ENCODE results near the gene WFDC1. TPM values are rescaled to one million over a fixed set of nuclear protein-coding genes. Genes with fewer than 3 reads are reported as not detected.

The WFDC1 gene, protein sequence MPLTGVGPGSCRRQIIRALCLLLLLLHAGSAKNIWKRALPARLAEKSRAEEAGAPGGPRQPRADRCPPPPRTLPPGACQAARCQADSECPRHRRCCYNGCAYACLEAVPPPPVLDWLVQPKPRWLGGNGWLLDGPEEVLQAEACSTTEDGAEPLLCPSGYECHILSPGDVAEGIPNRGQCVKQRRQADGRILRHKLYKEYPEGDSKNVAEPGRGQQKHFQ
- total RNA-seq = not detected
- polyA plus RNA-seq = not detected

DNA sequence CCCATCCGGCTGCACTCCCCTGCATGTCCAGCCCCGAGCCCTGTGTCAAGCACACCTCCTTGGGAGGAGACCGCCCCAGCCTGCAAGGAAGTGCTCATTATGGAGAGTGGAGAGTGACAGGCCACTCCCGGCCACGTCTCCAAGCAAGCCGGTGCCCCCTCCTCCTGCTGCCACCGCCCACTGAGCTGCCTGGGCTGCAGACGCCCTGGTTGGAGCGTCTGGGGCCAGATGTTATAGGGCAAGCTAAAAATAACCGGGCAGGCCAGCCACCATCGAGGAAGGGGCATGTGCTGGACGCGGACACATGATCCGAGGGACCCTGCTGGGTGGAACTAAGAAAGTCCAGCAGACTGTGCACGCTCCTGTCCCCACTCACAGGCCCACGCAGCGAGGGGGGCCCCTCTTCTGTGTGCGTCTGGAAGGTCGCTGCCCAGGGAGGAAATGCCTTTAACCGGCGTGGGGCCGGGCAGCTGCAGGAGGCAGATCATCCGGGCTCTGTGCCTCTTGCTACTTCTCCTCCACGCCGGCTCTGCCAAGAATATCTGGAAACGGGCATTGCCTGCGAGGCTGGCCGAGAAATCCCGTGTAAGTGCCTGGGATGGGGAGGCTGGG is at the start of gene WFDC1:
Gene WFDC1 (plus strand): TSS at position 348 of the 612 bp plus-strand sequence. CDS start 94 bp downstream, at position 442.
- Mint-ChIP-seq H3K9me3 (no peaks in the 10 kb centered on the region), H3K36me3 (no peaks in the 10 kb centered on the region), H3K4me3 (peak within 1 kb of the TSS in 2 of 8 donors; percentile 25 to 54), H3K4me1 (peaks cover 0 to 11% (median 5%) of the 10 kb centered on the region in 4 donors), H3K27ac (peak within 1 kb of the TSS in 1 of 7 donors; percentile 4), H3K27me3 (peaks cover 45 to 53% of the 10 kb centered on the region in 2 donors)
- no peak within 1 kb of the TSS for H3K27ac ChIP-seq (ENCODE audit: low read depth, low read length)
- H3K36me3 ChIP-seq (ENCODE audit: insufficient read depth, low read length) = no peaks in the 10 kb centered on the region
- CTCF ChIA-PET (ENCODE audit: partially characterized antibody) = no interaction called here
- H3K4me3 ChIP-seq (ENCODE audit: low read length in 2 of 2) = no peak within 1 kb of the TSS
- intact Hi-C loops (cut with micrococcal nuclease) = no loop called here
- no peaks in the 10 kb centered on the region for H3K4me1 ChIP-seq (ENCODE audit: insufficient read depth, low read length)
- no peak for DNase-seq
- H3K9me3 ChIP-seq (ENCODE audit: control insufficient read depth in 1 of 2, low read length in 2 of 2) = no peaks in the 10 kb centered on the region
- no peaks in the 10 kb centered on the region for H3K27me3 ChIP-seq (ENCODE audit: insufficient read depth, low read length)
- POLR2A ChIA-PET (ENCODE audit: partially characterized antibody) = no interaction called here

DNA sequence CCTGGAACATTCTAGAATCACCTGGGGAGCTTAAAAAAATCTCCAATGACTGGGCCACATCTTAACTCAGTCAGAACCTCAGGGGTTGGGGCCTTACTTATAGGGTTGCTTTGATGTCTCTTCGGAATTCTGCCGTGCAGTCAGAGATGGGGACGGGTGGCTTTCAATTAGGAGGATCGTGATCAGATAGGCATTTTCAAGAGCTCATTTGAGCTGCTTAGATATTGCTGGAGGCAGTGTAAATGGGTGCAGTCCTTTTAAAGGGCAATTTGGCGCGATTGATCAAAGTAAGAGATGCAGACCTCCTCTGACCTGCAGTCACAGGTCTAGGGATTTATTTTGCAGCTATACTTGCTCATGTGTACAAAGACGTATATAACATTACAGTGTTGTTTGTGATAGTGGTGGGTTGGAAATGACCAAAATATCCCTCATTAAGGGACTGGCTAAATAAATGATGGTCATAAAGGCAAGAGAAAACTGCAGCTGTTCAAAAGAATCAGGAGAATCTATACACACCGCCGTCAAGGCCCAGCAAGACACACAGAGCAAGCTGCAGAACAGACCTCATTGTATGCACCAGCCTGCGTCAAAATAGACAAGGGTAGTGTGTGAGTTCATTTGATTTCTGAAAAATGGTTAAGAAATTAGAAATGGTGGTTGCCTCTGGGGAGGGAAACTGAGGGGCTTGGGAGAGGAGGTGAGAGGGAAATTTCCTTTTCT is 48.6 kb upstream of the WFDC1 start:
- POLR2A ChIA-PET (ENCODE audit: partially characterized antibody) = no interaction called here
- no peaks in the 10 kb centered on the region for H3K27me3 ChIP-seq (ENCODE audit: insufficient read depth, low read length)
- no peak overlapping the region for H3K27ac Mint-ChIP-seq
- no peaks in the 10 kb centered on the region for H3K4me1 ChIP-seq (ENCODE audit: insufficient read depth, low read length)
- no peak overlapping the region for H3K4me3 Mint-ChIP-seq
- no peaks in the 10 kb centered on the region for H3K36me3 ChIP-seq (ENCODE audit: insufficient read depth, low read length)
- no peaks in the 10 kb centered on the region for H3K9me3 ChIP-seq (ENCODE audit: control insufficient read depth in 1 of 2, low read length in 2 of 2)
- H3K4me1 Mint-ChIP-seq = peaks cover 0 to 5% (median under 1%) of the 10 kb centered on the region in 4 donors
- CTCF ChIA-PET (ENCODE audit: partially characterized antibody) = interaction anchor here (1.7 kb wide), 1 partner anchor 31 kb away, joined by 10 read pairs; no protein-coding TSS in a partner anchor
- H3K9me3 Mint-ChIP-seq = peaks cover 0 to 6% (median 3%) of the 10 kb centered on the region in 8 donors
- no peak overlapping the region for H3K27ac ChIP-seq (ENCODE audit: low read depth, low read length)
- no peak for DNase-seq
- no peaks in the 10 kb centered on the region for H3K36me3 Mint-ChIP-seq
- peaks cover 12 to 25% of the 10 kb centered on the region in 2 donors for H3K27me3 Mint-ChIP-seq
- intact Hi-C loops (cut with micrococcal nuclease) = no loop called here
- no peak overlapping the region for H3K4me3 ChIP-seq (ENCODE audit: low read length in 2 of 2)

DNA sequence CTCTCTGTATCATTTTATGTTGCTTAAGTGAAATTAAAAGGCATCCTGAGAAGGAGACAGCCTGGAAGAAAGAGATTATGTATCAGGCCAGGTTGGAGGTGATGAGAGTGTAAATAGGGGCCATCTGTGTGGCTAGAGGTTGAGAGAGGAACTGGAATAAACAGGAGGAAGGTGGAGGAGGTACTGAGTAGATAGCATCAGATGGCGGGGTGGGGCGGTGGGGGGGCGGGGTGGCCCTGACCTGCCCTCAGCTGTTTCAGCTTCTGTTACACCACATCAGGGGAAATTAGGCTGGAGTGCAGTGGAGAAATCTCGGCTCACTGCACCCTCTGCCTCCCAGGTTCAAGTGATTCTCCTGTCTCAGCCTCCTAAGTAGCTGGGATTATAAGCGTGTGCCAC is 48.0 kb upstream of the WFDC1 start:
- no peak overlapping the region for H3K4me3 Mint-ChIP-seq

DNA sequence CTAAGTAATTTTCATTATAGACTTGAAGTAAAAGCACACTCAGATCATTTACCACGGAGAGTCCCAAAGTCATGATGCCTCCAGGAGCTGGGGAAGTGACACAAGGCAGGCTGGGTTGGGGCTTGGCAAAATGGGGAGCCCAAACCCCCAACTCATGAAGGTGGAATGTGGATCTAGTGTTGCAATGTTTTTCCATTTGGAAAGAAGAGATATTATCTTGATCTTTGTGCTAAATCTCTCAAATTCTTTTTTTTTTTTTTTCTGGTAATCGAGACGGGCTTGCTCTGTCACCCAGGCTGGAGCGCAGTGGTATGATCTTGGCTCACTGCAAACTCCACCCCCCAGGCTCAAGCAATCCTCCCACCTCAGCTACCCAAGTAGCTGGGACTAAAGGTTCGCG is 47.3 kb upstream of the WFDC1 start:
- ChIA-PET POLR2A (ENCODE audit: partially characterized antibody) (no interaction called here), CTCF (ENCODE audit: partially characterized antibody) (no interaction called here)
- DNase-seq = no peak
- no peak overlapping the region for H3K27ac Mint-ChIP-seq
- no peaks in the 10 kb centered on the region for H3K9me3 ChIP-seq (ENCODE audit: control insufficient read depth in 1 of 2, low read length in 2 of 2)
- no peaks in the 10 kb centered on the region for H3K36me3 ChIP-seq (ENCODE audit: insufficient read depth, low read length)
- no peaks in the 10 kb centered on the region for H3K36me3 Mint-ChIP-seq
- no peaks in the 10 kb centered on the region for H3K4me1 ChIP-seq (ENCODE audit: insufficient read depth, low read length)
- H3K9me3 Mint-ChIP-seq = peaks cover 0 to 6% (median 4%) of the 10 kb centered on the region in 8 donors
- H3K27me3 Mint-ChIP-seq = peaks cover 10 to 22% of the 10 kb centered on the region in 2 donors
- no peak overlapping the region for H3K27ac ChIP-seq (ENCODE audit: low read depth, low read length)
- intact Hi-C loops (cut with micrococcal nuclease) = no loop called here
- H3K4me3 Mint-ChIP-seq = no peak overlapping the region
- H3K4me3 ChIP-seq (ENCODE audit: low read length in 2 of 2) = no peak overlapping the region
- H3K4me1 Mint-ChIP-seq = peaks cover 0 to 5% (median under 1%) of the 10 kb centered on the region in 4 donors
- H3K27me3 ChIP-seq (ENCODE audit: insufficient read depth, low read length) = no peaks in the 10 kb centered on the region

More for the DNA sequence above, 48.0 kb upstream of the WFDC1 start:
- Mint-ChIP-seq H3K36me3 (no peaks in the 10 kb centered on the region), H3K4me1 (peaks cover 0 to 5% (median under 1%) of the 10 kb centered on the region in 4 donors), H3K9me3 (peaks cover 0 to 6% (median 4%) of the 10 kb centered on the region in 8 donors), H3K27me3 (peaks cover 10 to 19% of the 10 kb centered on the region in 2 donors), H3K27ac (no peak overlapping the region)
- ChIA-PET POLR2A (ENCODE audit: partially characterized antibody) (no interaction called here), CTCF (ENCODE audit: partially characterized antibody) (interaction anchor here (1.7 kb wide), 1 partner anchor 30 kb away, joined by 10 read pairs; no protein-coding TSS in a partner anchor)
- no peaks in the 10 kb centered on the region for H3K27me3 ChIP-seq (ENCODE audit: insufficient read depth, low read length)
- H3K4me3 ChIP-seq (ENCODE audit: low read length in 2 of 2) = no peak overlapping the region
- intact Hi-C loops (cut with micrococcal nuclease) = no loop called here
- no peaks in the 10 kb centered on the region for H3K36me3 ChIP-seq (ENCODE audit: insufficient read depth, low read length)
- H3K9me3 ChIP-seq (ENCODE audit: control insufficient read depth in 1 of 2, low read length in 2 of 2) = no peaks in the 10 kb centered on the region
- no peak overlapping the region for H3K27ac ChIP-seq (ENCODE audit: low read depth, low read length)
- no peaks in the 10 kb centered on the region for H3K4me1 ChIP-seq (ENCODE audit: insufficient read depth, low read length)
- DNase-seq = no peak

DNA sequence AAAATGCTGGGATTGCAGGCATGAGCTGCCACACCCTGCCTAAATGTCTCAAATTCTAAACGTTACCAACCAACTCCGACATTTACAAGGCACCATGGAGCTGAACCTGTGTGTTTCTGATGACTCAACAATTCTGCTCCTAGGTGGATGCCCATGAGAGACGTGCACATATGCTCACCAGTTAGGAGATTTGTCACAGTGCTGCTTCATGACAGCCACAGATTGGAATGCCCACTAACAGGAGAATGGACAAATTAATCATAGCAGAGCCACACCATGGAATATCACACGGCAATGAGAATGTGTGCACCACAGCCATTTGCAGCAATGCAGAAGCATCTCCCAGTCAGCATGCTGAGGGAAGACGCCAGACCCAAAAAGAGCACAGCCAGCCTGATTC is 46.8 kb upstream of the WFDC1 start:
- CTCF ChIA-PET (ENCODE audit: partially characterized antibody) = no interaction called here

DNA sequence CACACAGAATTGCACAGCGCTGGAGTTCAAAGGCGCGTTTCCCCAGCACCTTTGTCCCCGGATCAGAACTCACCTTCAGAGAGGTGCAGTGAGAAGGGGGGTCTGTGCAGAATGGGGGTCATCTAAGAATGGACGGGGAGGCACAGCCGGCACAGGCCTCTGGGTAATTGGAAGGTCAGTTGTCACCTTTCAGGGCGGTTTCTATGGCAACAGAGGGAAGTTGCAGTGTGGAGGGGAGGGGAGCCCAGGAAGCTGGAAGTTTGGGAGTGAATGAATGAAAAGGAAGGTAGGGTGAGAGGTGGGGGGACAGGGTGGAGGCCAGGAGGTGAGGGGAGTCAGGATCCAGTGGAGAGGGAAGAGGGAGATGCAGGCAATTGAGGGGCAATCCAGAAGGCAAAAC is 42.5 kb upstream of the WFDC1 start:
- Mint-ChIP-seq H3K4me1 (no peaks in the 10 kb centered on the region), H3K4me3 (no peak overlapping the region), H3K9me3 (peaks cover 0 to 10% (median 2%) of the 10 kb centered on the region in 8 donors), H3K27ac (no peak overlapping the region), H3K27me3 (peaks cover 14 to 26% of the 10 kb centered on the region in 2 donors), H3K36me3 (no peaks in the 10 kb centered on the region)
- H3K4me1 ChIP-seq (ENCODE audit: insufficient read depth, low read length) = no peaks in the 10 kb centered on the region
- H3K36me3 ChIP-seq (ENCODE audit: insufficient read depth, low read length) = no peaks in the 10 kb centered on the region
- CTCF ChIA-PET (ENCODE audit: partially characterized antibody) = no interaction called here
- H3K9me3 ChIP-seq (ENCODE audit: control insufficient read depth in 1 of 2, low read length in 2 of 2) = no peaks in the 10 kb centered on the region
- no peak overlapping the region for H3K4me3 ChIP-seq (ENCODE audit: low read length in 2 of 2)
- no peaks in the 10 kb centered on the region for H3K27me3 ChIP-seq (ENCODE audit: insufficient read depth, low read length)
- intact Hi-C loops (cut with micrococcal nuclease) = no loop called here
- POLR2A ChIA-PET (ENCODE audit: partially characterized antibody) = no interaction called here
- no peak overlapping the region for H3K27ac ChIP-seq (ENCODE audit: low read depth, low read length)
- DNase-seq = no peak

More for the DNA sequence above, 46.8 kb upstream of the WFDC1 start:
- Mint-ChIP-seq H3K4me3 (no peak overlapping the region), H3K27ac (no peak overlapping the region), H3K4me1 (peaks cover 0 to 5% (median under 1%) of the 10 kb centered on the region in 4 donors), H3K36me3 (no peaks in the 10 kb centered on the region), H3K9me3 (peaks cover 0 to 6% (median 4%) of the 10 kb centered on the region in 8 donors), H3K27me3 (peaks cover 11 to 23% of the 10 kb centered on the region in 2 donors)
- Histone ChIP-seq H3K27ac (ENCODE audit: low read depth, low read length) (no peak overlapping the region), H3K4me3 (ENCODE audit: low read length in 2 of 2) (no peak overlapping the region), H3K27me3 (ENCODE audit: insufficient read depth, low read length) (no peaks in the 10 kb centered on the region), H3K9me3 (ENCODE audit: control insufficient read depth in 1 of 2, low read length in 2 of 2) (no peaks in the 10 kb centered on the region), H3K36me3 (ENCODE audit: insufficient read depth, low read length) (no peaks in the 10 kb centered on the region), H3K4me1 (ENCODE audit: insufficient read depth, low read length) (no peaks in the 10 kb centered on the region)
- DNase-seq = no peak
- POLR2A ChIA-PET (ENCODE audit: partially characterized antibody) = no interaction called here
- intact Hi-C loops (cut with micrococcal nuclease) = no loop called here

DNA sequence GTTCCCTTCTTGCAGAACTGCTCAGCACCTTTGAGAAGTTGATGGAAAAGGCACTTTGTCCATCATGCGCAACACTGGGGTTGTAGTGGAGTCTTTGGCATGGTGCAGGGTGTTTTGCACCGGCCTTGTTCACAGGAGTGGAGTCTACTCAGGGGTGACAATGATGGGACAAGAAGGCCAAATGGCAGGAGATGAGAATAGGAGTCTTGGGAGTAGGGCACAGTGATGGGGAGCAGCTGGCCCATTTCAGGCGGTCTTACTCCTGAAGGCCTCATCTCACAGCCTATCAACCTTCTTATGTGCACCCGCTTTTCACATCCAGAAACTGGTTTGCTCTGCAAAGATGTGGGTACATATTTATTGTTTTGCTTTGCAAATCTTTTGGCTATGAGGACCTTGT is 41.5 kb upstream of the WFDC1 start:
- Histone ChIP-seq H3K27ac (ENCODE audit: low read depth, low read length) (no peak overlapping the region), H3K27me3 (ENCODE audit: insufficient read depth, low read length) (no peaks in the 10 kb centered on the region), H3K4me3 (ENCODE audit: low read length in 2 of 2) (no peak overlapping the region), H3K9me3 (ENCODE audit: control insufficient read depth in 1 of 2, low read length in 2 of 2) (no peaks in the 10 kb centered on the region), H3K4me1 (ENCODE audit: insufficient read depth, low read length) (no peaks in the 10 kb centered on the region), H3K36me3 (ENCODE audit: insufficient read depth, low read length) (no peaks in the 10 kb centered on the region)
- Mint-ChIP-seq H3K36me3 (no peaks in the 10 kb centered on the region), H3K27me3 (peaks cover 19 to 25% of the 10 kb centered on the region in 2 donors), H3K9me3 (peaks cover 0 to 10% (median 2%) of the 10 kb centered on the region in 8 donors), H3K27ac (no peak overlapping the region), H3K4me1 (no peaks in the 10 kb centered on the region), H3K4me3 (no peak overlapping the region)
- DNase-seq = no peak
- intact Hi-C loops (cut with micrococcal nuclease) = no loop called here
- CTCF ChIA-PET (ENCODE audit: partially characterized antibody) = no interaction called here
- POLR2A ChIA-PET (ENCODE audit: partially characterized antibody) = no interaction called here

Measured in CD4-positive, alpha-beta memory T cell (primary cell).